Activated CD4-positive, alpha-beta T cell treated with anti-CD3 and anti-CD28 coated beads, Interleukin-2, amount 10 ng/mL, durations not matched to agents 7 days and 5 days (primary cell): ENCODE data around the gene LRRTM4. TPM values are rescaled to one million over a fixed set of nuclear protein-coding genes. Genes with fewer than 3 reads are reported as not detected.
"Not testable (repeated sequence)": the region's sequence is repeated elsewhere in the genome, so short reads cannot be mapped to it uniquely, and the experiment has no call there.

Experiments used
- CTCF ChIA-PET: fragments of 350-600 bp; sonication (Branson Sonifier 250); formaldehyde crosslinking; loops from one replicate; lab custom pipeline; 2021; ENCODE audit warnings: antibody characterized with exemption; lab: Charles Lee
- POLR2A ChIA-PET: fragments of 350-600 bp; sonication (Branson Sonifier 250); formaldehyde crosslinking; loops from one replicate; lab custom pipeline; 2021; ENCODE audit warnings: antibody characterized with exemption; lab: Charles Lee
- DNase-seq: peaks from one replicate; pipeline ENCODE4 v3.0.0-alpha.2; 2020
- H3K27ac Mint-ChIP-seq: one replicate; pipeline ENCODE4 v1.8.0; 2021; ENCODE audit warnings: mild to moderate bottlenecking, moderate library complexity, mixed read lengths
- H3K27me3 Mint-ChIP-seq: one replicate; pipeline ENCODE4 v1.8.0; 2021; ENCODE audit warnings: mixed read lengths
- H3K36me3 Mint-ChIP-seq: one replicate; pipeline ENCODE4 v1.8.0; 2021; ENCODE audit warnings: low read depth, mixed read lengths
- H3K4me1 Mint-ChIP-seq: one replicate; pipeline ENCODE4 v1.8.0; 2021; ENCODE audit warnings: mixed read lengths
- H3K4me3 Mint-ChIP-seq: one replicate; pipeline ENCODE4 v1.8.0; 2021; ENCODE audit warnings: mild to moderate bottlenecking, moderate library complexity, mixed read lengths
- H3K9me3 Mint-ChIP-seq: one replicate; pipeline ENCODE4 v1.8.0; 2021; ENCODE audit warnings: mixed read lengths
- total RNA-seq, 2 experiments: library from RNA; stranded (reverse); gene quantifications; one replicate each; pipeline ENCODE4 v1.2.3, GENCODE V29; 2021

Gene LRRTM4
- total RNA-seq, 2 experiments from 2014 or later: not detected

- H3K27ac Mint-ChIP-seq, CTCF ChIA-PET, DNase-seq, H3K27me3 Mint-ChIP-seq, H3K9me3 Mint-ChIP-seq, POLR2A ChIA-PET, H3K4me1 Mint-ChIP-seq, H3K36me3 Mint-ChIP-seq, H3K4me3 Mint-ChIP-seq: not testable (repeated sequence)
Observed at GRCh38 chr2:77175266-77175780, 346.9 kb downstream of the LRRTM4 start.

GRCh38 chr2:77169426-77169825, 352.8 kb downstream of the LRRTM4 start:
- H3K27me3 Mint-ChIP-seq: no peaks in the 10 kb centered on the region
- DNase-seq: no peak
- H3K4me1 Mint-ChIP-seq: no peaks in the 10 kb centered on the region
- H3K27ac Mint-ChIP-seq: no peak overlapping the region
- no peak overlapping the region for H3K4me3 Mint-ChIP-seq
- ChIA-PET CTCF (no interaction called here), POLR2A (no interaction called here)
- no peaks in the 10 kb centered on the region for H3K36me3 Mint-ChIP-seq
- H3K9me3 Mint-ChIP-seq: peaks cover 24% of the 10 kb centered on the region

GRCh38 chr2:77164021-77164420, 358.2 kb downstream of the LRRTM4 start:
- H3K36me3 Mint-ChIP-seq, DNase-seq, H3K4me3 Mint-ChIP-seq, CTCF ChIA-PET, POLR2A ChIA-PET, H3K27ac Mint-ChIP-seq, H3K4me1 Mint-ChIP-seq, H3K27me3 Mint-ChIP-seq: not testable (repeated sequence)
- peaks cover 22% of the 10 kb centered on the region for H3K9me3 Mint-ChIP-seq

GRCh38 chr2:77161009-77161408, 361.2 kb downstream of the LRRTM4 start:
- Mint-ChIP-seq H3K27ac (no peak overlapping the region), H3K4me3 (no peak overlapping the region), H3K27me3 (no peaks in the 10 kb centered on the region), H3K9me3 (peaks cover 12% of the 10 kb centered on the region), H3K4me1 (no peaks in the 10 kb centered on the region), H3K36me3 (no peaks in the 10 kb centered on the region)
- DNase-seq: no peak
- POLR2A ChIA-PET: no interaction called here
- CTCF ChIA-PET: no interaction called here

- no peaks in the 10 kb centered on the region for H3K4me1 Mint-ChIP-seq
- peaks cover 4% of the 10 kb centered on the region for H3K9me3 Mint-ChIP-seq
- H3K27me3 Mint-ChIP-seq: no peaks in the 10 kb centered on the region
- POLR2A ChIA-PET: no interaction called here
- DNase-seq: no peak
- no peaks in the 10 kb centered on the region for H3K36me3 Mint-ChIP-seq
- no peak overlapping the region for H3K4me3 Mint-ChIP-seq
- H3K27ac Mint-ChIP-seq: no peak overlapping the region
- CTCF ChIA-PET: no interaction called here
Observed at GRCh38 chr2:77156599-77156998, 365.6 kb downstream of the LRRTM4 start.

- no peak for DNase-seq
- ChIA-PET CTCF (no interaction called here), POLR2A (no interaction called here)
- no peak overlapping the region for H3K4me3 Mint-ChIP-seq
- H3K27me3 Mint-ChIP-seq: no peaks in the 10 kb centered on the region
- no peaks in the 10 kb centered on the region for H3K4me1 Mint-ChIP-seq
- no peak overlapping the region for H3K27ac Mint-ChIP-seq
- H3K36me3 Mint-ChIP-seq: no peaks in the 10 kb centered on the region
- H3K9me3 Mint-ChIP-seq: peaks cover 4% of the 10 kb centered on the region
Observed at GRCh38 chr2:77155511-77155910, 366.7 kb downstream of the LRRTM4 start.

DNA sequence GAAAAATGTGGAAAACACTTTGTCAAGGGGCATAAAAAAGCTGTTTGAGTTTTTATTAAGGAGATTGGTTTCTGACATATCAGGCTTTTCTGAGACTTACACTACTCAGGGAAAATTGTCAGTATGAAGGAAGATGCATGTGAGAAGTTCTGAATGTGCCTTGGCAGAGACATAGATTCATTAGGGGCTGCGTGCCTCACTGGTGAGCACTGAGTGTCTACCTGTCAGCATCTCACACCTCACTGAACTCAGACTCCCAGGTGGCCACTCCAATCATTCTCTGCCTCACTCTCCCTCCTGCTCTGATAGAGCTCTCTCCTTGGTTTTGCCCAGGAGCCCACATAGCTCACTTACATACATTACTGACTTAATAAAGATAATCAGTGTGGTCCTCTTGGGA, 372.6 kb downstream of the LRRTM4 start:
- CTCF ChIA-PET: no interaction called here
- no peak overlapping the region for H3K4me3 Mint-ChIP-seq
- H3K27me3 Mint-ChIP-seq: no peaks in the 10 kb centered on the region
- DNase-seq: no peak
- H3K9me3 Mint-ChIP-seq: peaks cover 6% of the 10 kb centered on the region
- H3K36me3 Mint-ChIP-seq: no peaks in the 10 kb centered on the region
- no peaks in the 10 kb centered on the region for H3K4me1 Mint-ChIP-seq
- no peak overlapping the region for H3K27ac Mint-ChIP-seq
- POLR2A ChIA-PET: no interaction called here

GRCh38 chr2:77147153-77147552, 375.0 kb downstream of the LRRTM4 start:
- no peak overlapping the region for H3K27ac Mint-ChIP-seq
- peaks cover 8% of the 10 kb centered on the region for H3K9me3 Mint-ChIP-seq
- ChIA-PET CTCF (interaction anchor here (0.5 kb wide), 1 partner anchor 587 kb away, joined by 3 read pairs; no protein-coding TSS in a partner anchor), POLR2A (no interaction called here)
- H3K36me3 Mint-ChIP-seq: no peaks in the 10 kb centered on the region
- no peaks in the 10 kb centered on the region for H3K27me3 Mint-ChIP-seq
- no peak overlapping the region for H3K4me3 Mint-ChIP-seq
- no peak for DNase-seq
- H3K4me1 Mint-ChIP-seq: no peaks in the 10 kb centered on the region

DNA sequence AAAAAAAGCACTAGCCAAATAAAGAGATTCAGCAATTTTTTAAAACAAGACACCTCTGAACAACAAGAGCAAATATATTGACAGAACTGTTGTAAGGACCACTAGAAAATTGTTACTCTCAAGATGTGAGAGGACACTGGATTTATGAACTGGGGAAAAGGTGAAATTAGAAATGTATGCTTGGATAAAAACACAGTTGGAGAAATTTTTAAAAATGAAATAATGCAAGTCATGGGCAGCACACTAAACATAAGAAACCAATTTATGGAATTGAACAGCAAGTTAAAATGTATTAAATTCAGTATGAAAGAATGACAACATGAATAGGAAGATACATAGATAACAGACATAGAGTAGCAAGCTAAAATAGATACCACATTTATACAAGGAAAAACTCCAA, 377.4 kb downstream of the LRRTM4 start:
- Mint-ChIP-seq H3K4me1 (no peaks in the 10 kb centered on the region), H3K27me3 (no peaks in the 10 kb centered on the region), H3K4me3 (no peak overlapping the region), H3K9me3 (peaks cover 4% of the 10 kb centered on the region), H3K27ac (no peak overlapping the region), H3K36me3 (no peaks in the 10 kb centered on the region)
- DNase-seq: no peak
- POLR2A ChIA-PET: no interaction called here
- CTCF ChIA-PET: no interaction called here

DNA sequence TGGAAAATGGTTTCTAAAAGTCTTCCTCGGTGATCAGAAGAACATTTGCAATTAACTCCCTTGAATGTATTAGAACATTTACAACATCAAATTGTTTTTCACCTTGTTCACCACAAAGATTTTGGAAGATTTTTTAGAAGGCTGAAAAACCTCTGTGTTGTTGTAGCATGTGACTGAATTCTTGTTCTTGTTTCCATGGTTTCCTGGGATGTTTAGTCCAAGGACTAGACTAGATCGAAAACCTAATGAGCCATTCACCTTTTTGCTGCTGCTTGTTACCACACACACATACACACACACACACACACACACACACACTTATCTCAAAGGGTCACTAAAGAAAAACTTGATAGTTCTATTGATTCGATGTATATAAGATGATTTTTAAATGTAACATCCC, 380.0 kb downstream of the LRRTM4 start:
- Mint-ChIP-seq H3K27ac (no peak overlapping the region), H3K4me3 (no peak overlapping the region), H3K4me1 (no peaks in the 10 kb centered on the region), H3K27me3 (no peaks in the 10 kb centered on the region), H3K9me3 (peaks cover 9% of the 10 kb centered on the region), H3K36me3 (no peaks in the 10 kb centered on the region)
- no peak for DNase-seq
- POLR2A ChIA-PET: no interaction called here
- CTCF ChIA-PET: no interaction called here

- H3K27ac Mint-ChIP-seq, H3K27me3 Mint-ChIP-seq, DNase-seq, POLR2A ChIA-PET, CTCF ChIA-PET, H3K4me1 Mint-ChIP-seq, H3K4me3 Mint-ChIP-seq, H3K36me3 Mint-ChIP-seq: not testable (repeated sequence)
- H3K9me3 Mint-ChIP-seq: peaks cover 14% of the 10 kb centered on the region
Observed at GRCh38 chr2:77128479-77128878, 393.7 kb downstream of the LRRTM4 start.

- H3K27me3 Mint-ChIP-seq: no peaks in the 10 kb centered on the region
- no peaks in the 10 kb centered on the region for H3K4me1 Mint-ChIP-seq
- ChIA-PET CTCF (no interaction called here), POLR2A (no interaction called here)
- DNase-seq: no peak
- no peak overlapping the region for H3K4me3 Mint-ChIP-seq
- peaks cover 14% of the 10 kb centered on the region for H3K9me3 Mint-ChIP-seq
- no peak overlapping the region for H3K27ac Mint-ChIP-seq
- no peaks in the 10 kb centered on the region for H3K36me3 Mint-ChIP-seq
Observed at GRCh38 chr2:77127345-77127744, 394.8 kb downstream of the LRRTM4 start.

- CTCF ChIA-PET: no interaction called here
- Mint-ChIP-seq H3K27me3 (no peaks in the 10 kb centered on the region), H3K9me3 (peaks cover 8% of the 10 kb centered on the region), H3K4me3 (no peak overlapping the region), H3K27ac (no peak overlapping the region), H3K4me1 (no peaks in the 10 kb centered on the region), H3K36me3 (no peaks in the 10 kb centered on the region)
- POLR2A ChIA-PET: no interaction called here
- DNase-seq: no peak
Observed at GRCh38 chr2:77121518-77121917, 400.7 kb downstream of the LRRTM4 start.

DNA sequence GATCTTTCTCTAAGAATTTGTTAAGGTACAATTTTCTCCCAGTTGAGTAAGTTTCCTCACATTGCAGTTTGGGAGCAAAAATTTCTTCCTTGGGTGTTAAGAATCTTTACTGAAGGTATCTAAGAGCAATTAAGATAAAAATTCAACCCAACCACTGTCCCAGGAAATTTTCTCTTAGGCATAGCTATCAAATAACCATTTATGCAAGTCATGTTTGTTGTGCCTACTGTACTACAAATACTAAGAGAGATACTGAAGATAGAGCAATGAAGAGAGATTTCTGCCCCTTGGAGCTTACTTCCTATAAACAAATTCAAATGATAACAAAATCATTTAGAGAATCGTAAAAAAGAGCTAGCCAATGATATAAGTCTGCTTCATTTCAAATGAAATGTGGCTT, 402.8 kb downstream of the LRRTM4 start:
- H3K27me3 Mint-ChIP-seq: no peaks in the 10 kb centered on the region
- H3K4me3 Mint-ChIP-seq: no peak overlapping the region
- ChIA-PET POLR2A (no interaction called here), CTCF (no interaction called here)
- no peaks in the 10 kb centered on the region for H3K36me3 Mint-ChIP-seq
- peaks cover 8% of the 10 kb centered on the region for H3K9me3 Mint-ChIP-seq
- H3K4me1 Mint-ChIP-seq: no peaks in the 10 kb centered on the region
- no peak for DNase-seq
- H3K27ac Mint-ChIP-seq: no peak overlapping the region
